Fibroblast of mammary gland (primary cell): ENCODE results near the gene SMIM35.

Source experiments
- DNase-seq: peaks from one replicate; pipeline ENCODE4 v3.0.0-alpha.2; 2010; ENCODE audit warnings: low read depth
- H3K4me3 ChIP-seq: 2 replicates; pipeline ENCODE4 v1.5.1; 2011; ENCODE audit warnings: low read depth, mild to moderate bottlenecking, low read length, moderate library complexity; ENCODE audit not compliant: control insufficient read depth
- CTCF ChIP-seq: conservative IDR thresholded peaks from 2 replicates; pipeline ENCODE4 v1.5.1; 2011; ENCODE audit warnings: low read depth, low read length, inconsistent platforms; ENCODE audit not compliant: control insufficient read depth, insufficient read depth

The SMIM35 gene

GRCh38 chr11:117972044-117972443 lies 114.7 kb downstream of the SMIM35 start:
- H3K4me3 ChIP-seq: no peak overlapping the region
- no peak for DNase-seq
- no peak for TF ChIP-seq CTCF

GRCh38 chr11:117970400-117971024 lies 116.3 kb downstream of the SMIM35 start:
- TF ChIP-seq CTCF: no peak
- H3K4me3 ChIP-seq: no peak overlapping the region
- DNase-seq: no peak

GRCh38 chr11:117969160-117969991 lies 117.4 kb downstream of the SMIM35 start:
- DNase-seq: no peak
- H3K4me3 ChIP-seq: no peak overlapping the region

GRCh38 chr11:117966908-117967307 lies 119.9 kb downstream of the SMIM35 start:
- H3K4me3 ChIP-seq: no peak overlapping the region
- DNase-seq: no peak
- TF ChIP-seq CTCF: no peak

More at GRCh38 chr11:117969160-117969991, 117.4 kb downstream of the SMIM35 start:
- TF ChIP-seq CTCF: no peak

GRCh38 chr11:117962826-117963225 lies 123.9 kb downstream of the SMIM35 start:
- no peak for DNase-seq
- TF ChIP-seq CTCF: no peak
- H3K4me3 ChIP-seq: no peak overlapping the region

- no peak overlapping the region for H3K4me3 ChIP-seq
- TF ChIP-seq CTCF: no peak
- no peak for DNase-seq
Measured at GRCh38 chr11:117961896-117962295, 124.9 kb downstream of the SMIM35 start.
